Panc1 (cell line): ENCODE measurements around the gene FAM217B.

ENCODE experiments used
- CTCF ChIP-seq: fragments of 450-650 bp; IDR thresholded peaks from 2 replicates; pipeline ENCODE4 v1.5.1; 2017; ENCODE audit warnings: mild to moderate bottlenecking
- POLR2AphosphoS5 ChIP-seq: IDR thresholded peaks from 2 replicates; pipeline ENCODE4 v1.6.1; 2012; ENCODE audit warnings: mild to moderate bottlenecking, low read depth, low read length, moderate library complexity
- SIN3A ChIP-seq: IDR thresholded peaks from 2 replicates; pipeline ENCODE4 v1.6.1; 2012; ENCODE audit warnings: low read depth, mild to moderate bottlenecking, low read length, moderate library complexity, borderline replicate concordance; ENCODE audit not compliant: insufficient read depth

GRCh38 chr20:59891581-59891980, 48.6 kb upstream of the FAM217B start:
- TF ChIP-seq SIN3A (no peak), CTCF (no peak), POLR2AphosphoS5 (no peak)
